Measurements from ENCODE around the gene TIMP2. TPM values are rescaled to one million over a fixed set of nuclear protein-coding genes. Genes with fewer than 3 reads are reported as not detected.

The TIMP2 gene
- total RNA-seq, 1 experiment from 2014 or later: 62.4 TPM

DNA sequence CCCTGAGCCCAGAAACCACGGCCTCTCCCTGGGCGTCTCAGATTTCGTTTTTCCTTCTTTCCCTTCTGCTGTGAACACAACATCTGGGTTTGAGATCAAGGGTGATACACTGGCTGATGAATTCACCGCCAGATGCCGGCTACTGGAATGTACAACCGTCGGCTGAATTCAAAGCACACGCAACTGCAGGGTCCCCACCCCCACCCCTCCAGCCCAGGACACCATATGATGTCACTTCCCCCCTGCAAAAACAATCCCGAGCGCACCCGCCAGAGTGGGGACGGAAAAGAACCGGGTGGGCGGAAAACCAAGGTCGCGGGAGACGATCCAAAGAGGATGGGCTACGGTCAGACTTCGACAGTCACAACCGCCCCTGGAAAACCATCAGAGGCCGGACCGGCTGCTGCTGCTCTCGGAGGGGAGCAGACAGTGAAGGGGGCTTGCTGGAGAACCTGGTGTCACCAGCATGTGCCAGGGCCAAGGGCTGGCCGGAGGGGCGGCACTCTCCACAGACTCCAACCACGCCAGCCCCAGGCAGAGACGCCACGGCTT lies 45.5 kb downstream of the TIMP2 start:
- TF ChIP-seq, protein P1, sequence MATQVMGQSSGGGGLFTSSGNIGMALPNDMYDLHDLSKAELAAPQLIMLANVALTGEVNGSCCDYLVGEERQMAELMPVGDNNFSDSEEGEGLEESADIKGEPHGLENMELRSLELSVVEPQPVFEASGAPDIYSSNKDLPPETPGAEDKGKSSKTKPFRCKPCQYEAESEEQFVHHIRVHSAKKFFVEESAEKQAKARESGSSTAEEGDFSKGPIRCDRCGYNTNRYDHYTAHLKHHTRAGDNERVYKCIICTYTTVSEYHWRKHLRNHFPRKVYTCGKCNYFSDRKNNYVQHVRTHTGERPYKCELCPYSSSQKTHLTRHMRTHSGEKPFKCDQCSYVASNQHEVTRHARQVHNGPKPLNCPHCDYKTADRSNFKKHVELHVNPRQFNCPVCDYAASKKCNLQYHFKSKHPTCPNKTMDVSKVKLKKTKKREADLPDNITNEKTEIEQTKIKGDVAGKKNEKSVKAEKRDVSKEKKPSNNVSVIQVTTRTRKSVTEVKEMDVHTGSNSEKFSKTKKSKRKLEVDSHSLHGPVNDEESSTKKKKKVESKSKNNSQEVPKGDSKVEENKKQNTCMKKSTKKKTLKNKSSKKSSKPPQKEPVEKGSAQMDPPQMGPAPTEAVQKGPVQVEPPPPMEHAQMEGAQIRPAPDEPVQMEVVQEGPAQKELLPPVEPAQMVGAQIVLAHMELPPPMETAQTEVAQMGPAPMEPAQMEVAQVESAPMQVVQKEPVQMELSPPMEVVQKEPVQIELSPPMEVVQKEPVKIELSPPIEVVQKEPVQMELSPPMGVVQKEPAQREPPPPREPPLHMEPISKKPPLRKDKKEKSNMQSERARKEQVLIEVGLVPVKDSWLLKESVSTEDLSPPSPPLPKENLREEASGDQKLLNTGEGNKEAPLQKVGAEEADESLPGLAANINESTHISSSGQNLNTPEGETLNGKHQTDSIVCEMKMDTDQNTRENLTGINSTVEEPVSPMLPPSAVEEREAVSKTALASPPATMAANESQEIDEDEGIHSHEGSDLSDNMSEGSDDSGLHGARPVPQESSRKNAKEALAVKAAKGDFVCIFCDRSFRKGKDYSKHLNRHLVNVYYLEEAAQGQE (IDR thresholded peaks at IDR 0.05; ENCODE audit: insufficient read depth in 1 of 2, low read depth in 2 of 2, low read length in 1 of 2): no peak
- TF ChIP-seq TCF7L2 (IDR thresholded peaks at IDR 0.05; ENCODE audit: low read depth, low read length): no peak
- no peak for TF ChIP-seq SIN3A (IDR thresholded peaks at IDR 0.05; ENCODE audit: borderline replicate concordance, insufficient read depth, low read depth, low read length)
- TF ChIP-seq, protein P2, sequence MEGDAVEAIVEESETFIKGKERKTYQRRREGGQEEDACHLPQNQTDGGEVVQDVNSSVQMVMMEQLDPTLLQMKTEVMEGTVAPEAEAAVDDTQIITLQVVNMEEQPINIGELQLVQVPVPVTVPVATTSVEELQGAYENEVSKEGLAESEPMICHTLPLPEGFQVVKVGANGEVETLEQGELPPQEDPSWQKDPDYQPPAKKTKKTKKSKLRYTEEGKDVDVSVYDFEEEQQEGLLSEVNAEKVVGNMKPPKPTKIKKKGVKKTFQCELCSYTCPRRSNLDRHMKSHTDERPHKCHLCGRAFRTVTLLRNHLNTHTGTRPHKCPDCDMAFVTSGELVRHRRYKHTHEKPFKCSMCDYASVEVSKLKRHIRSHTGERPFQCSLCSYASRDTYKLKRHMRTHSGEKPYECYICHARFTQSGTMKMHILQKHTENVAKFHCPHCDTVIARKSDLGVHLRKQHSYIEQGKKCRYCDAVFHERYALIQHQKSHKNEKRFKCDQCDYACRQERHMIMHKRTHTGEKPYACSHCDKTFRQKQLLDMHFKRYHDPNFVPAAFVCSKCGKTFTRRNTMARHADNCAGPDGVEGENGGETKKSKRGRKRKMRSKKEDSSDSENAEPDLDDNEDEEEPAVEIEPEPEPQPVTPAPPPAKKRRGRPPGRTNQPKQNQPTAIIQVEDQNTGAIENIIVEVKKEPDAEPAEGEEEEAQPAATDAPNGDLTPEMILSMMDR (IDR thresholded peaks at IDR 0.05): no peak
- TF ChIP-seq POLR2AphosphoS5 (IDR thresholded peaks at IDR 0.05; ENCODE audit: low read depth, low read length): no peak
- intact Hi-C loops (cut with micrococcal nuclease; ENCODE audit: unreplicated experiment): no loop called here
- H3K27me3 ChIP-seq (ENCODE audit: control insufficient read depth, insufficient read depth, low read length): no peaks in the 10 kb centered on the region
- ChIA-PET POLR2A (no interaction called here), CTCF (no interaction called here)
- no TSS peak for BruUV-seq (replicated peaks)
- H3K4me3 ChIP-seq (ENCODE audit: low read depth in 2 of 2, low read length in 2 of 2): no peak overlapping the region
- H3K4me1 ChIP-seq (ENCODE audit: control insufficient read depth, insufficient read depth, low read length): peaks cover 20% of the 10 kb centered on the region
- ATAC-seq (no peak), DNase-seq (ENCODE audit: low read depth, low spot score) (no peak)
- in situ Hi-C loops (cut with HindIII; ENCODE audit: low pct_unique_long_range_greater_than_20kb, low sequenced_read_pairs): no loop called here
- no peaks in the 10 kb centered on the region for H3K9me3 ChIP-seq (ENCODE audit: control insufficient read depth, insufficient read depth, low read depth, low read length)
- H3K27ac ChIP-seq (ENCODE audit: low read length): no peak overlapping the region
- H3K36me3 ChIP-seq (ENCODE audit: control insufficient read depth, insufficient read depth, low read length): no peaks in the 10 kb centered on the region

DNA sequence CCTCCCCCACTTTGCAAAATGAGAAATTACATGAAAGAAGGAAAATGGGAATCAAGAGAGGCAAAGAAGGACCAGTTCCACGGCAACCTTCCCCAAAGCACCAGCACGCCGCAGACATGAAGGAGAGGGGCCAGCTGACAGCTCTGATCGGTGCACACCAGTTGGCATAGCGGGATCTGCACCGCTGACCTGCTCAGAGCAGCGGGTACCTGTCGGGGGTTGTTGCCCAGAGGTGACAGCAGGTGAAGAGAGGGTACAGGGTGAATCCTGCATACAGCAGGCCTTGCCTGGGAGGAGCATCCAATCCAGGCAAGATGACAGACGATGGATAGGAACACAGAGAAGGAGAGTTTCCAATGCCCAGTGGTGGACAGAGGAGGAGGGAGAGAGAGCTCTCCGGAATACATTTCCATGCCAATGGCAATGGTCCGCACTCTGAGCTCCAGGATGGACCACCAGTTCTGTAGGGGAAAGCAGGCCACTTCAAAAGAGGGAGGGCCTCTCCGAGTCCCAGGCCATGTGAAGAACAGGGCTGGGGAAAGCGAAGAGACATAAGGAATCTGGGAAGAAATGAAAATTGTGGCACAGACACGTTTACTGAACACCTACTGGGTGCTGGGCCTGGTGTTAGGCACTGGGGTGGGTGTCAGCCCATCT lies 46.2 kb downstream of the TIMP2 start:
- CTCF ChIA-PET: no interaction called here

More for the DNA sequence above, 46.2 kb downstream of the TIMP2 start:
- in situ Hi-C loops (cut with HindIII; ENCODE audit: low pct_unique_long_range_greater_than_20kb, low sequenced_read_pairs) (no loop called here), intact Hi-C loops (cut with micrococcal nuclease; ENCODE audit: unreplicated experiment) (no loop called here)
- Histone ChIP-seq H3K4me3 (ENCODE audit: low read depth in 2 of 2, low read length in 2 of 2) (no peak overlapping the region), H3K4me1 (ENCODE audit: control insufficient read depth, insufficient read depth, low read length) (peaks cover 15% of the 10 kb centered on the region), H3K9me3 (ENCODE audit: control insufficient read depth, insufficient read depth, low read depth, low read length) (no peaks in the 10 kb centered on the region), H3K27me3 (ENCODE audit: control insufficient read depth, insufficient read depth, low read length) (no peaks in the 10 kb centered on the region), H3K27ac (ENCODE audit: low read length) (no peak overlapping the region), H3K36me3 (ENCODE audit: control insufficient read depth, insufficient read depth, low read length) (no peaks in the 10 kb centered on the region)
- POLR2A ChIA-PET: no interaction called here
- TF ChIP-seq, protein P2 (IDR thresholded peaks at IDR 0.05): no peak
- no peak for TF ChIP-seq SIN3A (IDR thresholded peaks at IDR 0.05; ENCODE audit: borderline replicate concordance, insufficient read depth, low read depth, low read length)
- TF ChIP-seq, protein P1 (IDR thresholded peaks at IDR 0.05; ENCODE audit: insufficient read depth in 1 of 2, low read depth in 2 of 2, low read length in 1 of 2): no peak
- TF ChIP-seq TCF7L2 (IDR thresholded peaks at IDR 0.05; ENCODE audit: low read depth, low read length): no peak
- no peak for TF ChIP-seq POLR2AphosphoS5 (IDR thresholded peaks at IDR 0.05; ENCODE audit: low read depth, low read length)
- no TSS peak for BruUV-seq (replicated peaks)
- DNase-seq (ENCODE audit: low read depth, low spot score) (no peak), ATAC-seq (no peak)
